Fibroblast of lung (primary cell): Measurements from ENCODE around the gene GORAB. TPM values are rescaled to one million over a fixed set of nuclear protein-coding genes. Genes with fewer than 3 reads are reported as not detected.

Experiments
- DNase-seq, 2 donors: peaks; one replicate each; pipeline versions ENCODE4 v3.0.0 to v3.0.0-alpha.2; 2010; ENCODE audit warnings: low read depth in 2 of 2
- H2AFZ ChIP-seq: 2 replicates; pipeline ENCODE4 v1.5.1; 2012; ENCODE audit warnings: low read length, control low read depth, inconsistent platforms
- H3K27ac ChIP-seq: 2 replicates; pipeline ENCODE4 v1.5.1; 2011; ENCODE audit warnings: low read length, control low read depth; ENCODE audit not compliant: insufficient read depth
- H3K27me3 ChIP-seq: 2 replicates; pipeline ENCODE4 v1.5.1; 2011; ENCODE audit warnings: mild to moderate bottlenecking, low read length; ENCODE audit not compliant: control insufficient read depth, insufficient read depth
- H3K36me3 ChIP-seq: 2 replicates; pipeline ENCODE4 v1.5.1; 2011; ENCODE audit warnings: low read length; ENCODE audit not compliant: control insufficient read depth, insufficient read depth
- H3K4me1 ChIP-seq: 2 replicates; pipeline ENCODE4 v1.5.1; 2011; ENCODE audit warnings: low read length; ENCODE audit not compliant: control insufficient read depth, insufficient read depth; ENCODE audit errors: extremely low read depth
- H3K4me2 ChIP-seq: 2 replicates; pipeline ENCODE4 v1.5.1; 2011; ENCODE audit warnings: low read length, control low read depth; ENCODE audit not compliant: insufficient read depth; ENCODE audit errors: extremely low read depth
- H3K4me3 ChIP-seq, 4 experiments: fragments of 200-600 bp in 1 of 4; sonication (generic) in 1 of 4; replicated peaks in 1 of 4; 2 replicates each; pipeline ENCODE4 v1.5.1; 2011 to 2016; ENCODE audit warnings: low read length in 4 of 4, low read depth in 3 of 4, mild to moderate bottlenecking in 3 of 4, control low read depth in 2 of 4, inconsistent platforms in 1 of 4, mixed read lengths in 1 of 4; ENCODE audit not compliant: insufficient read depth in 1 of 4; ENCODE audit errors: control extremely low read depth in 1 of 4
- H3K79me2 ChIP-seq: 2 replicates; pipeline ENCODE4 v1.5.1; 2012; ENCODE audit warnings: mild to moderate bottlenecking, low read length, inconsistent platforms; ENCODE audit not compliant: control insufficient read depth, insufficient read depth
- H3K9ac ChIP-seq: 2 replicates; pipeline ENCODE4 v1.5.1; 2011; ENCODE audit warnings: mild to moderate bottlenecking, low read length, control low read depth; ENCODE audit not compliant: insufficient read depth
- H3K9me3 ChIP-seq: 2 replicates; pipeline ENCODE4 v1.5.1; 2012; ENCODE audit warnings: low read depth, low read length; ENCODE audit not compliant: control insufficient read depth, insufficient read depth
- H4K20me1 ChIP-seq: 2 replicates; pipeline ENCODE4 v1.5.1; 2011; ENCODE audit warnings: low read length; ENCODE audit not compliant: control insufficient read depth, insufficient read depth; ENCODE audit errors: extremely low read depth
- EZH2 ChIP-seq: IDR thresholded peaks from 2 replicates; pipeline ENCODE4 v1.5.1; 2012; ENCODE audit warnings: low read length, control low read depth, mild to moderate bottlenecking; ENCODE audit errors: missing control alignments
- polyA plus RNA-seq, 2 donors: library from polyadenylated mRNA; depleted of rRNA in 1 of 2; stranded (reverse) in 1 of 2; unstranded in 1 of 2; fragments of >200 nt; gene quantifications; 2 replicates each; pipeline ENCODE4 v1.2.1, GENCODE V29; 2011 to 2012; ENCODE audit warnings: missing spikeins in 1 of 2
- total RNA-seq: library from RNA; depleted of rRNA; stranded (reverse); fragments of >200 nt; gene quantifications from 2 replicates; pipeline ENCODE4 v1.2.1, GENCODE V29; 2014
- TF ChIP-seq, protein P1 (sequence below), 2 donors: IDR thresholded peaks in 1 of 2; conservative IDR thresholded peaks in 1 of 2; 1 replicate in 1 of 2; 2 replicates in 1 of 2; pipeline ENCODE4 v1.5.1; 2011 to 2012; ENCODE audit warnings: low read length in 2 of 2, control low read depth in 1 of 2, inconsistent platforms in 1 of 2, low read depth in 1 of 2, mild to moderate bottlenecking in 1 of 2

The GORAB gene
- total and polyA plus RNA-seq, 2 donors (not counting 1 experiment from before 2014, with no cell fraction given) = 17.7 to 27.6 TPM

DNA sequence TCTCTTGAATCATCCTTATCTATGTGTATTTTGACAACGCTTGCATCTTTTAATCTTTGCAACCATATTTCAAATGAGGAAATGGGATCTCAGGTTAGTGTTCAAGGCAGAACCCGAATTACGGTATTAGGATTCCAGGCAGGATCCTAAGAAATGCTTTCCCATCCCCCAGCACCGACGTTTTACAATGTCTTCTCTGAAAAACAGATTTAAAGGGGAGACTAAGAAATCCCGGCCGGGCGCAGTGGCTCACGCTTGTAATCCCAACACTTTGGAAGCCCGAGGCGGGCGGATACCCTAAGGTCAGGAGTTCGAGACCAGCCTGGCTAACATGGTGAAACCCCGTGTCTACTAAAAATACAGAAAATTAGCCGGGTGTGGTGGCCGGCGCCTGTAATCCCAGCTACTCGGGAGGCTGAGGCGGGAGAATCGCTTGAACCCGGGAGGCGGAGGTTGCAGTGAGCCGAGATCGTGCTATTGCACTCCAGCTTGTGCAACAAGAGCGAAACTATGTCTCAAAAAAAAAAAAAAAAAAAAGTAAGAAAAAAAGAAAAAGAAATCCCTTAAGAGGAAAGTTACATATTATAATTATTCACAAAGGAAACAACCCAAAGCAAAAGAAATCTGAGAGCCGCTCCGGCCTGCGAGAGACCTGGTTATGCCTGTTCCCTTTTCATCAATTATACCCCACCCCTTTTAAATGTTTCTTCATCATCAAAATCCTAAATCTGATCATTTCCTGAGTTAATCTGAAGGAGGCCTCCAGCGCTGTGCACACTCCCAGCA, 801 bp upstream of the GORAB start:
- no peaks in the 10 kb centered on the region for H3K36me3 ChIP-seq
- peak overlapping the region; percentile 95 for H3K9ac ChIP-seq
- H4K20me1 ChIP-seq = no peaks in the 10 kb centered on the region
- no peak overlapping the region for H2AFZ ChIP-seq
- H3K79me2 ChIP-seq = peaks cover 34% of the 10 kb centered on the region
- DNase-seq = peak in 1 of 2 donors; percentile 27
- no peaks in the 10 kb centered on the region for H3K4me1 ChIP-seq
- H3K27me3 ChIP-seq = no peaks in the 10 kb centered on the region
- H3K4me3 ChIP-seq = peak overlapping the region; percentile 45 to 98 (median 71)
- TF ChIP-seq, protein P1, sequence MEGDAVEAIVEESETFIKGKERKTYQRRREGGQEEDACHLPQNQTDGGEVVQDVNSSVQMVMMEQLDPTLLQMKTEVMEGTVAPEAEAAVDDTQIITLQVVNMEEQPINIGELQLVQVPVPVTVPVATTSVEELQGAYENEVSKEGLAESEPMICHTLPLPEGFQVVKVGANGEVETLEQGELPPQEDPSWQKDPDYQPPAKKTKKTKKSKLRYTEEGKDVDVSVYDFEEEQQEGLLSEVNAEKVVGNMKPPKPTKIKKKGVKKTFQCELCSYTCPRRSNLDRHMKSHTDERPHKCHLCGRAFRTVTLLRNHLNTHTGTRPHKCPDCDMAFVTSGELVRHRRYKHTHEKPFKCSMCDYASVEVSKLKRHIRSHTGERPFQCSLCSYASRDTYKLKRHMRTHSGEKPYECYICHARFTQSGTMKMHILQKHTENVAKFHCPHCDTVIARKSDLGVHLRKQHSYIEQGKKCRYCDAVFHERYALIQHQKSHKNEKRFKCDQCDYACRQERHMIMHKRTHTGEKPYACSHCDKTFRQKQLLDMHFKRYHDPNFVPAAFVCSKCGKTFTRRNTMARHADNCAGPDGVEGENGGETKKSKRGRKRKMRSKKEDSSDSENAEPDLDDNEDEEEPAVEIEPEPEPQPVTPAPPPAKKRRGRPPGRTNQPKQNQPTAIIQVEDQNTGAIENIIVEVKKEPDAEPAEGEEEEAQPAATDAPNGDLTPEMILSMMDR (conservative IDR thresholded peaks at IDR 0.05 in 1 of 2, IDR thresholded peaks at IDR 0.05 in 1 of 2; ENCODE audit: low read depth in 1 of 2, low read length in 2 of 2) = no peak
- peak overlapping the region; percentile 98 for H3K4me2 ChIP-seq
- H3K27ac ChIP-seq = peak overlapping the region; percentile 97
- no peaks in the 10 kb centered on the region for H3K9me3 ChIP-seq

DNA sequence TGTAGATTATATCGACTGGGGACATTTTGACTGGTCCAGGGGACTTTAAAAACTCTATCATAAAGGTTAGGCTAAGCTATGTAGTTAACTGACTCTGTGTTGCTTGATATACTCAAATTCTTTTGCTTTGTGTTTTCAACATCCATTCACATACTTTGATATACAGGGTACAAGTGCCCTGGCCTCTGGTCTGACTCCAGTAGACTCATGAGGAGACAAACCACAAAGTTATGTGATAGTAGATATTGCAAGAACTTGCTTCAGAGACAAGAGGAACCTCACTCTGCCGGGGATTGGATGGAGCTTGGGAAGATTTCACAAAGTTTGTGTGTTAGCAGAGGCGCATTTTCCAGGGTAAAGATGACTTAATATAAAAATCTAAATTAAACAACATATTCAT, 1.3 kb downstream of the GORAB start:
- peak; percentile 65 to 72 for DNase-seq
- H3K79me2 ChIP-seq = peaks cover 50% of the 10 kb centered on the region
- H3K4me1 ChIP-seq = peaks cover 8% of the 10 kb centered on the region
- peak overlapping the region; percentile 97 for H3K27ac ChIP-seq
- H4K20me1 ChIP-seq = no peaks in the 10 kb centered on the region
- no peaks in the 10 kb centered on the region for H3K36me3 ChIP-seq
- no peak overlapping the region for H2AFZ ChIP-seq
- H3K9me3 ChIP-seq = no peaks in the 10 kb centered on the region
- H3K27me3 ChIP-seq = no peaks in the 10 kb centered on the region
- no peak for TF ChIP-seq EZH2
- TF ChIP-seq, protein P1 (conservative IDR thresholded peaks at IDR 0.05 in 1 of 2, IDR thresholded peaks at IDR 0.05 in 1 of 2; ENCODE audit: low read depth in 1 of 2, low read length in 2 of 2) = no peak
- H3K9ac ChIP-seq = peak overlapping the region; percentile 95
- peak overlapping the region; percentile 94 for H3K4me2 ChIP-seq
- peak overlapping the region; percentile 45 to 98 (median 71) for H3K4me3 ChIP-seq

DNA sequence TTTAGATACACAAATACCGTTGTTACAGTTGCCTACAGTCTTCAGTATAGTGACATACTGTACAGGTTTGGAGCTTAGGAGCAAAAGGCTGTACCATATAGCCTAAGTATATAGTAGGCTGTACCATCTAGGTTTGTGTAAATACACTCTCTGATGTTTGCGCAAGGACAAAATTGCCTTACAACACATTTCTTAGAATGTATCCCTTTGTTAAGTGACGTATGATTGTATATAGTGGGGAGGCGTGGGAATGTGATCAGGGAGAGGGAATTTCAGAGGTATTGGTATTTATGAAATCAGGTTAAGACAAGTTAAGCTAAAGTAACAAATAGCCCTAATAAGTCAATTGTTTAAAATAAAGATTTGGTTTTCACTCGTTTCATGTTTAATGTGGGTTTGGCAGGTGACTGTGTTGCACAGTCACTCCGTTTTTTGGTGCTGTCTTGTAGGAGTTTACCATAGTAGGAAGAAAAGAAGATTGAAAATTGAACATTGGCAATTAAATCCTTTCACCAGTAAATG, 2.7 kb downstream of the GORAB start:
- peaks cover 53% of the 10 kb centered on the region for H3K79me2 ChIP-seq

More for the DNA sequence above, 2.7 kb downstream of the GORAB start:
- TF ChIP-seq, protein P1 (conservative IDR thresholded peaks at IDR 0.05 in 1 of 2, IDR thresholded peaks at IDR 0.05 in 1 of 2; ENCODE audit: low read depth in 1 of 2, low read length in 2 of 2) = no peak
- TF ChIP-seq EZH2 = no peak
- H2AFZ ChIP-seq = no peak overlapping the region
- H3K27ac ChIP-seq = no peak overlapping the region
- no peaks in the 10 kb centered on the region for H4K20me1 ChIP-seq
- H3K27me3 ChIP-seq = no peaks in the 10 kb centered on the region
- no peak overlapping the region for H3K9ac ChIP-seq
- no peak overlapping the region for H3K4me3 ChIP-seq
- H3K4me1 ChIP-seq = peaks cover 10% of the 10 kb centered on the region
- H3K4me2 ChIP-seq = peak overlapping the region; percentile 13
- no peaks in the 10 kb centered on the region for H3K9me3 ChIP-seq
- no peaks in the 10 kb centered on the region for H3K36me3 ChIP-seq
- no peak for DNase-seq
